Pancreas (tissue), 10 donors: Measurements from ENCODE around the gene ACHE. TPM values are rescaled to one million over a fixed set of nuclear protein-coding genes. Genes with fewer than 3 reads are reported as not detected.
"Not testable (repeated sequence)": the region's sequence is repeated elsewhere in the genome, so short reads cannot be mapped to it uniquely, and the experiment has no call there.

Experiments used
- ATAC-seq, 4 donors: fragments of 200-7000 bp; cut with Tn5 transposase; one replicate each; pipeline versions ENCODE4 v1.8.0 to v1.9.1; 2020; ENCODE audit warnings: mild to moderate bottlenecking in 4 of 4, moderate library complexity in 4 of 4
- DNase-seq, 6 donors: peaks; one replicate each; pipeline ENCODE4 v3.0.0-alpha.2; 2020
- FAIRE-seq: peaks from 2 replicates; lab custom pipeline; 2012; peaks lifted over from hg19 to GRCh38; lab: Jason Lieb, UNC
- H3K27ac ChIP-seq, 4 donors: fragments of 200-600 bp; sonication (generic); 1 replicate in 3 of 4; 2 replicates in 1 of 4; pipeline versions ENCODE4 v1.5.0 to v1.8.0; 2020
- H3K27me3 ChIP-seq, 4 donors: fragments of 200-600 bp; one replicate each; pipeline ENCODE4 v1.8.0; 2021
- H3K36me3 ChIP-seq, 3 donors: fragments of 200-600 bp; sonication (generic) in 1 of 3; one replicate each; pipeline versions ENCODE4 v1.5.0 to v1.8.0; 2020 to 2021
- H3K4me1 ChIP-seq, 3 donors: fragments of 200-600 bp; one replicate each; pipeline ENCODE4 v1.8.0; 2021
- H3K4me3 ChIP-seq, 4 donors: fragments of 200-600 bp; sonication (generic) in 2 of 4; one replicate each; pipeline versions ENCODE4 v1.5.0 to v1.8.0; 2020 to 2021
- H3K9me3 ChIP-seq, 4 donors: fragments of 200-600 bp; one replicate each; pipeline ENCODE4 v1.8.0; 2021
- CTCF ChIP-seq, 4 donors: fragments of 200-600 bp; sonication (generic) in 3 of 4; IDR thresholded peaks; one replicate each; pipeline versions ENCODE4 v1.5.0 to v1.8.0; 2021; ENCODE audit warnings: antibody characterized with exemption in 4 of 4
- WGBS, 2 donors: extraction: QIAGEN DNeasy Blood & Tissue Kit; methylation state at CpG; one replicate each; pipeline ENCODE4 v1.1.7; 2013; 5-methylcytosine and 5-hydroxymethylcytosine counted together
- intact Hi-C, 3 donors: fragments of 100-400 bp; cut with DNase I; formaldehyde crosslinking; loops; one replicate each; pipeline versions ENCODE4 v1.11.1 to v1.14.2; 2022
- polyA plus RNA-seq, 2 donors: library from polyadenylated mRNA; stranded (reverse); fragments of 200-250 nt; gene quantifications; one replicate each; pipeline ENCODE4 v1.2.3, GENCODE V29; 2013
- total RNA-seq, 6 donors: library from RNA; stranded (reverse); fragmentation: NEBNext Ultra II Directional in 4 of 6; extraction: Animal tissue kit (Norgen Biotek cat#: 25700) in 4 of 6; gene quantifications; one replicate each; pipeline versions ENCODE4 v1.2.1 to v1.2.4, GENCODE V29; 2021 to 2023
- donor health status: healthy with polysubstance abuse.
- donor health status: DM: no; HTN: no; CAD: no; lungs with moderate emphysema.
- donor health status: DM: no; HTN: no; CAD: no.
- donor health status: control.
- donor health status: control.
- donor health status: Bipolar disorder and iron deficiency.
- donor health status: DM: yes; HTN: yes; CAD: no.
- donor health status: DM: no; HTN: no; CAD: no.
- donor health status: DM: no; HTN: no; CAD: no.
- donor health status: DM: yes; HTN: yes; CAD: no.

The ACHE gene
- total and polyA plus RNA-seq, 8 donors: 1.2 to 10.9 (median 3.2) TPM

DNA sequence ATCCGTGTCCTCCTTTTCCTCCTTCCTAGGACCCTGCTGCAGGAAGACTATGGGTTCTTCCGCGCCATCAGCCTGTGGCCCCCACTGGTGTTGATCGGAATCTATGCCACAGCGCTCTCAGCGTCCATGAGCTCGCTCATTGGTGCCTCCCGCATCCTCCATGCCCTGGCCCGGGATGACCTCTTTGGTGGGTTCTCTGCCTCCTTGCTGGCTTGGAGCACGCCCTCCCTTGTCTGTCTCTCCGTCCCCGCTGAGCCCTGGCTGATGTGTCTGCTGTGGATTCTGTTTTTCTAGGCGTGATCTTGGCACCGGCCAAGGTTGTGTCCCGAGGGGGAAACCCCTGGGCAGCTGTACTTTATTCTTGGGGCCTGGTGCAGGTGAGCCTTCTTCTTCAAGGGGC lies 35.8 kb downstream of the ACHE start:
- no peak overlapping the region for H3K27ac ChIP-seq
- FAIRE-seq: no peak
- H3K9me3 ChIP-seq: no peaks in the 10 kb centered on the region
- 84 to 86% methylated on average over 15 of the region's 15 CpGs for WGBS, 2 donors
- intact Hi-C loops: loop anchor here in 2 of 3 donors (5.0 to 10.0 kb wide), 2 partner anchors 63 to 155 kb away; partner anchors contain the start of gene POP7 (in 1 of the 2)
- no peak for ATAC-seq
- H3K4me3 ChIP-seq: no peak overlapping the region
- H3K27me3 ChIP-seq: no peaks in the 10 kb centered on the region
- no peak for TF ChIP-seq CTCF (IDR thresholded peaks at IDR 0.05)
- peaks cover 0 to 6% (median 0%) of the 10 kb centered on the region in 3 donors for H3K4me1 ChIP-seq
- no peak for DNase-seq
- H3K36me3 ChIP-seq: no peaks in the 10 kb centered on the region

DNA sequence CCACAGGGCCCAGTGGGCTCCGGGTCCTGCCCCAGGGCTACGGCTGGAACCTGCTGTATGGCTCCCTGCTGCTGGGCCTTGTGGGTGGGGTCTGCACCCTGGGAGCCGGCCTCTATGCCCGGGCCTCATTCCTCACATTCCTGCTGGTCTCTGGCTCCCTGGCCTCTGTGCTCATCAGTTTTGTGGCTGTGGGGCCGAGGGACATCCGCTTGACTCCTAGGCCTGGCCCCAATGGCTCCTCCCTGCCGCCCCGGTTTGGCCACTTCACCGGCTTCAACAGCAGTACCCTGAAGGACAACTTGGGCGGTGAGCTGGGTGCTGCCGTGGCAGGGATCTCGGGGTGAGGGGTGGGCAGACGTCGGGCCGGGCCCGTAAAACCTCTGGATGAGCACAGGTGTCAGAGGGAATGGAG lies 38.8 kb downstream of the ACHE start:
- H3K4me1 ChIP-seq: peaks cover 0 to 5% (median 0%) of the 10 kb centered on the region in 3 donors
- intact Hi-C loops: loop anchor here in 2 of 3 donors (5.0 to 10.0 kb wide), 2 partner anchors 60 to 152 kb away; partner anchors contain the start of gene POP7 (in 1 of the 2)
- H3K27me3 ChIP-seq: no peaks in the 10 kb centered on the region
- H3K36me3 ChIP-seq: no peaks in the 10 kb centered on the region
- no peak for TF ChIP-seq CTCF (IDR thresholded peaks at IDR 0.05)
- no peak overlapping the region for H3K4me3 ChIP-seq
- no peak overlapping the region for H3K27ac ChIP-seq
- ATAC-seq (no peak), DNase-seq (peak in 1 of 6 donors; percentile 55), FAIRE-seq (no peak)
- no peaks in the 10 kb centered on the region for H3K9me3 ChIP-seq
- WGBS, 2 donors: 92% methylated on average over 16 of the region's 16 CpGs

DNA sequence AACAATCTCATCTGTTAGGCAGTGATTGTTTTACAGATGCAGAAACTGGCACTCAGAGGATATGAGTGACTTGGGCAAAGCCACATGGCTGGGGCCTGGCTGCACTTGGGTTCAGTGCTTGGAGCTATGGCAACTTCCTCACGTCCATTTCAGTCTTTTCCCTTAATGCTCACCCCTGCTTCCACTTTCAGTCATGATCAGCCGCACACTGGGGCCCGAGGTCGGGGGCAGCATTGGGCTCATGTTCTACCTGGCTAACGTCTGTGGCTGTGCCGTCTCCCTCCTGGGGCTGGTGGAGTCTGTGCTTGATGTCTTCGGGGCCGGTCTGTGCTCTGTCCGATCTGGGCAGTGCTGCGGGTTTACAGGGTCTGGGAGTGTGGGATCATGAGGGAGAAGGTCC lies 40.2 kb downstream of the ACHE start:
- H3K36me3 ChIP-seq: no peaks in the 10 kb centered on the region
- DNase-seq (peak in 1 of 6 donors; percentile 36), ATAC-seq (no peak), FAIRE-seq (no peak)
- H3K9me3 ChIP-seq: no peaks in the 10 kb centered on the region
- H3K27ac ChIP-seq: no peak overlapping the region
- no peaks in the 10 kb centered on the region for H3K27me3 ChIP-seq
- WGBS, 2 donors: 89 to 94% methylated on average over 10 of the region's 10 CpGs
- intact Hi-C loops: loop anchor here in 2 of 3 donors (5.0 to 10.0 kb wide), 2 partner anchors 58 to 151 kb away; partner anchors contain the start of gene POP7 (in 1 of the 2)
- peaks cover 0 to 9% (median 0%) of the 10 kb centered on the region in 3 donors for H3K4me1 ChIP-seq
- TF ChIP-seq CTCF (IDR thresholded peaks at IDR 0.05): no peak
- H3K4me3 ChIP-seq: no peak overlapping the region

DNA sequence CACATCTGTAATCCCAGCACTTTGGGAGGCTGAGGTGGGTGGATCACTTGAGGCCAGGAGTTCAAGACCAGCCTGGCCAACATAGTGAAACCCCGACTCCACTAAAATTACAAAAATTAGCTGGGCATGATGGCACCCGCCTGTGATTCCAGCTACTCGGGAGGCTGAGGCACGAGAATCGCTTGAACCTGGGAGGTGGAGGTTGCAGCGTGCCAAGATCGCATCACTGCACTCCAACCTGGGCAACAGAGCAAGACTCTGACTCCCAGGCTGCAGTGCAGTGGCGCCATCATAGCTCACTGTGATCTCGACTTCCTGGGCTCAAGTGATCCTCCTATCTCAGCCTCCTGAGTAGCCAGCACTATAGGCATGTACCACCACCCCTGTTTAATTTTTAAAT lies 40.8 kb downstream of the ACHE start:
- not testable (repeated sequence) for H3K27me3 ChIP-seq, H3K36me3 ChIP-seq, DNase-seq, H3K4me1 ChIP-seq, H3K4me3 ChIP-seq, H3K9me3 ChIP-seq, FAIRE-seq, H3K27ac ChIP-seq, ATAC-seq
- 92 to 95% methylated on average over 9 of the region's 9 CpGs for WGBS, 2 donors
- intact Hi-C loops: loop anchor here in 2 of 3 donors (5.0 to 10.0 kb wide), 2 partner anchors 58 to 150 kb away; partner anchors contain the start of gene POP7 (in 1 of the 2)

- ATAC-seq (no peak), DNase-seq (no peak), FAIRE-seq (no peak)
- H3K4me1 ChIP-seq: peaks cover 0 to 9% (median 0%) of the 10 kb centered on the region in 3 donors
- TF ChIP-seq CTCF (IDR thresholded peaks at IDR 0.05): no peak
- 90% methylated on average over 14 of the region's 14 CpGs for WGBS, 2 donors
- no peaks in the 10 kb centered on the region for H3K27me3 ChIP-seq
- intact Hi-C loops: loop anchor here in 1 of 3 donors (5.0 to 10.0 kb wide), 2 partner anchors 57 to 150 kb away; partner anchors contain the start of gene POP7
- no peak overlapping the region for H3K27ac ChIP-seq
- H3K9me3 ChIP-seq: no peaks in the 10 kb centered on the region
- H3K36me3 ChIP-seq: no peaks in the 10 kb centered on the region
- H3K4me3 ChIP-seq: no peak overlapping the region
These were observed 41.4 kb downstream of the ACHE start for GRCh38 chr7:100854146-100854895.
